Mesendoderm (in vitro differentiated cells): Measurements from ENCODE around the gene PIAS4.

Experiments used
- DNase-seq: peaks from one replicate; pipeline ENCODE4 v3.0.0; 2013
- H2AK5ac ChIP-seq: 2 replicates; pipeline ENCODE4 v1.6.1; 2013; ENCODE audit warnings: low read length, inconsistent platforms
- H2BK120ac ChIP-seq: 2 replicates; pipeline ENCODE4 v1.6.1; 2013; ENCODE audit warnings: low read depth, mild to moderate bottlenecking, low read length, moderate library complexity, mixed read lengths
- H2BK15ac ChIP-seq: replicated peaks from 2 replicates; pipeline ENCODE4 v1.6.1; 2013; ENCODE audit warnings: low read depth, mild to moderate bottlenecking, moderate library complexity
- H2BK5ac ChIP-seq: 2 replicates; pipeline ENCODE4 v1.6.1; 2013; ENCODE audit warnings: low read length, inconsistent platforms
- H3K18ac ChIP-seq: 2 replicates; pipeline ENCODE4 v1.6.1; 2013; ENCODE audit warnings: mild to moderate bottlenecking, low read length, mixed read lengths
- H3K23ac ChIP-seq: one replicate; pipeline ENCODE4 v1.6.1; 2013; ENCODE audit warnings: low read length
- H3K27ac ChIP-seq: 2 replicates; pipeline ENCODE4 v1.5.1; 2013; ENCODE audit warnings: low read depth, mild to moderate bottlenecking, inconsistent platforms, low read length, moderate library complexity
- H3K27me3 ChIP-seq: 2 replicates; pipeline ENCODE4 v1.6.1; 2013; ENCODE audit warnings: low read length, control low read depth, mild to moderate bottlenecking, inconsistent platforms; ENCODE audit not compliant: insufficient read depth, poor library complexity
- H3K36me3 ChIP-seq: 2 replicates; pipeline ENCODE4 v1.6.1; 2013; ENCODE audit warnings: low read length, inconsistent platforms; ENCODE audit not compliant: control insufficient read depth, insufficient read depth
- H3K4ac ChIP-seq: one replicate; pipeline ENCODE4 v1.6.1; 2013; ENCODE audit warnings: low read depth, mild to moderate bottlenecking, low read length, moderate library complexity
- H3K4me1 ChIP-seq: 2 replicates; pipeline ENCODE4 v1.6.1; 2013; ENCODE audit warnings: low read depth, low read length, inconsistent platforms; ENCODE audit not compliant: control insufficient read depth
- H3K4me2 ChIP-seq: 2 replicates; pipeline ENCODE4 v1.6.1; 2013; ENCODE audit warnings: low read length
- H3K4me3 ChIP-seq: 2 replicates; pipeline ENCODE4 v1.5.1; 2013; ENCODE audit warnings: mild to moderate bottlenecking, low read length
- H3K56ac ChIP-seq: one replicate; pipeline ENCODE4 v1.6.1; 2013; ENCODE audit warnings: low read length
- H3K79me1 ChIP-seq: 2 replicates; pipeline ENCODE4 v1.6.1; 2013; ENCODE audit warnings: low read length, inconsistent platforms
- H3K79me2 ChIP-seq: 2 replicates; pipeline ENCODE4 v1.6.1; 2013; ENCODE audit warnings: mild to moderate bottlenecking, low read length; ENCODE audit not compliant: control insufficient read depth, insufficient read depth
- H3K9ac ChIP-seq: 2 replicates; pipeline ENCODE4 v1.6.1; 2013; ENCODE audit warnings: low read length, inconsistent platforms
- H4K5ac ChIP-seq: one replicate; pipeline ENCODE4 v1.6.1; 2013; ENCODE audit warnings: low read length
- H4K8ac ChIP-seq: one replicate; pipeline ENCODE4 v1.6.1; 2013; ENCODE audit warnings: low read depth, mild to moderate bottlenecking, control low read depth, low read length, moderate library complexity
- WGBS: extraction: QIAGEN DNeasy Blood & Tissue Kit; methylation state at CpG from one replicate; pipeline ENCODE4 v1.1.7; 2013; ENCODE audit warnings: low lambda C conversion rate, missing lambda C conversion rate; ENCODE audit not compliant: insufficient coverage; ENCODE audit errors: extremely low coverage; 5-methylcytosine and 5-hydroxymethylcytosine counted together

PIAS4 gene

DNA sequence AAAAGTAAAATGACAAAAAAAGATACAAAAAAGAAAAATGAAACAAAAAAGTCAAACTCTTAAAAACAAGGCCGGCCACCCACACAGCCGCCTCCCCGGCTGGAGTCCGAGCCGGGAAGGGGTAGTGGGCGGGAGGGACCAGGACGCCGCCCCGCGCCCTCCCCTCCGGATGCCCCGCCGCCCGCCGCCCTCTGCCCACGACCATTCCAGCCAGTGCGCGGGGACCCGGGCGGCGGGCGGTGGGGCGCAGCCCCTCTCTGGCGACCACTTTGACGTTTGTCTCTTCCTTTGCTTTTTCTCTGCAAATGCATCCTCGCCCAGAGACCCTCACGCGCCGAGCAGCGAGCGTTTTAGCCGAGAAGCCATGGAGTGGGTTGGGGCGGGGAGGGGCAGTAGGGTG lies 30.5 kb downstream of the PIAS4 start:
- WGBS, result no CpG with 5 or more reads among the region's 33 CpGs
- no peak overlapping the region for H3K18ac ChIP-seq
- H2BK5ac ChIP-seq, result no peak overlapping the region
- no peak overlapping the region for H3K4me3 ChIP-seq
- H3K23ac ChIP-seq, result no peak overlapping the region
- H3K36me3 ChIP-seq, result peaks cover 15% of the 10 kb centered on the region
- H3K4me1 ChIP-seq, result no peaks in the 10 kb centered on the region
- no peak overlapping the region for H3K9ac ChIP-seq
- H2BK15ac ChIP-seq, result no peak overlapping the region
- no peaks in the 10 kb centered on the region for H3K27me3 ChIP-seq
- no peak overlapping the region for H3K4me2 ChIP-seq
- no peaks in the 10 kb centered on the region for H3K79me2 ChIP-seq
- no peak overlapping the region for H3K27ac ChIP-seq
- H2BK120ac ChIP-seq, result no peak overlapping the region
- DNase-seq, result no peak
- no peak overlapping the region for H3K4ac ChIP-seq
- no peak overlapping the region for H4K5ac ChIP-seq
- no peak overlapping the region for H3K56ac ChIP-seq
- H4K8ac ChIP-seq, result no peak overlapping the region
- H2AK5ac ChIP-seq, result no peak overlapping the region
- H3K79me1 ChIP-seq, result no peaks in the 10 kb centered on the region

- no peak overlapping the region for H2BK120ac ChIP-seq
- H3K4ac ChIP-seq, result no peak overlapping the region
- no peak overlapping the region for H4K8ac ChIP-seq
Observed at GRCh38 chr19:4038661-4039423, 31.3 kb downstream of the PIAS4 start.

DNA sequence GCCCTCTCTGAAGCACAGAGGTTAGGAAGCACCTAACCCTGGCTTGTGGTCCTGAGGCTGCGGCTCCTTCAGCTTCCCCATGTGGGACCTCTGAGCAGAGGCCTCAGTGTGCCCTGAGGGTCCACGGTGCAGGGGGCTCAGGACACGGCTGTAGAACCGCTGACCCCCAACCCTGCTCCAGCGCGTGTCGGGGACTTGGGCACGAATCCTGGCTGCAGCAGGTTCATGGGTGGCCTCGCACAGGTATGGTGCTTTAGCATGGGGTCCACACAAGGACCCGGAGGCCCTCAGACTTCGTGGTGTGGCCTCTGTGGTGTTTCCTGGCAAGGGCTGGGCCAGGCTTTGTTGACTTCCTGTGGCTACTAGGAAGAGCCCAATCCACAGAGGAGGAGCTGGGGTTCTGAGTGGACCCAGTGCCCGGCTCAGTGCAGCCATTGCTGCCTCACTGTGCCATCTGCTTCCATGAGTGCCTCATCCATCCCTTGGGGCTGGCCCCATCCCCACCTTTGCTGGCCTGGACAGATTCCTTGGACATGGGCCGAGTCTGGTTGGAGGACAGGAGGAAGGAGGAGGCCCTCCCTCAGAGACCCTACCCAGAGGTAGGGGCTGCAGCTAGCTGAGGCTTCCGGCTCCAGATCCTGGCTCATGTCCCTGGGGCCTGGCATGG lies 34.7 kb downstream of the PIAS4 start:
- Histone ChIP-seq H3K23ac (no peak overlapping the region), H3K27ac (no peak overlapping the region), H3K4ac (no peak overlapping the region), H3K18ac (no peak overlapping the region), H2BK5ac (no peak overlapping the region), H4K5ac (no peak overlapping the region), H4K8ac (no peak overlapping the region), H3K4me3 (no peak overlapping the region), H3K4me2 (no peak overlapping the region), H2BK15ac (no peak overlapping the region), H3K4me1 (no peaks in the 10 kb centered on the region), H2BK120ac (no peak overlapping the region), H3K56ac (no peak overlapping the region), H3K36me3 (no peaks in the 10 kb centered on the region), H3K79me1 (no peaks in the 10 kb centered on the region), H3K79me2 (no peaks in the 10 kb centered on the region), H3K27me3 (no peaks in the 10 kb centered on the region), H3K9ac (no peak overlapping the region), H2AK5ac (no peak overlapping the region)
- WGBS, result no CpG with 5 or more reads among the region's 14 CpGs
- no peak for DNase-seq

More at GRCh38 chr19:4038661-4039423, 31.3 kb downstream of the PIAS4 start:
- H3K4me1 ChIP-seq, result no peaks in the 10 kb centered on the region
- no peak overlapping the region for H3K56ac ChIP-seq
- no peak overlapping the region for H3K4me2 ChIP-seq
- H3K9ac ChIP-seq, result no peak overlapping the region
- no CpG with 5 or more reads among the region's 40 CpGs for WGBS
- H2AK5ac ChIP-seq, result no peak overlapping the region
- no peaks in the 10 kb centered on the region for H3K79me2 ChIP-seq
- no peak overlapping the region for H4K5ac ChIP-seq
- no peak for DNase-seq
- no peaks in the 10 kb centered on the region for H3K79me1 ChIP-seq
- no peak overlapping the region for H2BK15ac ChIP-seq
- H3K4me3 ChIP-seq, result no peak overlapping the region
- no peak overlapping the region for H2BK5ac ChIP-seq
- no peak overlapping the region for H3K23ac ChIP-seq
- H3K27ac ChIP-seq, result no peak overlapping the region
- H3K27me3 ChIP-seq, result no peaks in the 10 kb centered on the region
- H3K18ac ChIP-seq, result no peak overlapping the region
- H3K36me3 ChIP-seq, result peaks cover 11% of the 10 kb centered on the region

- Histone ChIP-seq H3K4ac (no peak overlapping the region), H3K27ac (no peak overlapping the region), H3K79me1 (no peaks in the 10 kb centered on the region), H3K4me3 (no peak overlapping the region), H2BK120ac (no peak overlapping the region), H3K23ac (no peak overlapping the region), H3K27me3 (no peaks in the 10 kb centered on the region), H4K8ac (no peak overlapping the region), H3K4me2 (no peak overlapping the region), H2BK5ac (no peak overlapping the region), H4K5ac (no peak overlapping the region), H3K56ac (no peak overlapping the region), H3K36me3 (no peaks in the 10 kb centered on the region), H3K9ac (no peak overlapping the region), H3K79me2 (no peaks in the 10 kb centered on the region), H2BK15ac (no peak overlapping the region), H3K18ac (no peak overlapping the region), H2AK5ac (no peak overlapping the region), H3K4me1 (no peaks in the 10 kb centered on the region)
- DNase-seq, result no peak
- no CpG with 5 or more reads among the region's 14 CpGs for WGBS
Observed at GRCh38 chr19:4042731-4043082, 35.2 kb downstream of the PIAS4 start.

DNA sequence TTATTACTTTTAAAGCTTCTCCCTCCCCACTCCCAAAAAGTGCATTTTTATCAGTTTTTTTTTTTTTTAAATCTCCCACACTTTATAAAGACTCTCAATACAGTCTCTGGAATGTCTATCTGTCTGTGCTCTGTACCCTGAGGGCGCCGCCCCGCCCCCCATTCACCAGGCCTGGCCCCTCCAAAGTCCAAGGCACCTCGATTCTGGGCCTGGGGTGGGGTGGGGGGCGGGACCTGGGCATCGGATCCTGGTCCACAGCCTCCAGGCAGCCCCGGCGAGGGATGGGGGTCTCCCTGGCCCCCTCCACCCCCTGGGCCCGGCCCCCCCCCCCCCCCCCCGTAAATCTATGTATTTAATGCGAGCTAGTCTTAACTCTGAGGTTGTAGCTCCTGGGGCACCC lies 35.9 kb downstream of the PIAS4 start:
- Histone ChIP-seq H3K56ac (no peak overlapping the region), H3K18ac (no peak overlapping the region), H3K9ac (no peak overlapping the region), H3K4ac (no peak overlapping the region), H3K4me1 (no peaks in the 10 kb centered on the region), H2AK5ac (no peak overlapping the region), H3K79me2 (no peaks in the 10 kb centered on the region), H3K79me1 (no peaks in the 10 kb centered on the region), H3K27ac (no peak overlapping the region), H2BK15ac (no peak overlapping the region), H3K4me3 (no peak overlapping the region), H3K27me3 (no peaks in the 10 kb centered on the region), H3K36me3 (no peaks in the 10 kb centered on the region), H3K4me2 (no peak overlapping the region), H2BK5ac (no peak overlapping the region), H2BK120ac (no peak overlapping the region), H4K8ac (no peak overlapping the region), H4K5ac (no peak overlapping the region), H3K23ac (no peak overlapping the region)
- DNase-seq, result no peak
- no CpG with 5 or more reads among the region's 11 CpGs for WGBS
